Uterine smooth muscle cell (primary cell): ENCODE measurements around the gene PTPRCAP. TPM values are rescaled to one million over a fixed set of nuclear protein-coding genes. Genes with fewer than 3 reads are reported as not detected.

Experiments used
- total RNA-seq: library from RNA; depleted of rRNA; stranded (reverse); fragments of >200 nt; gene quantifications from 2 replicates; pipeline ENCODE4 v1.2.3, GENCODE V29; 2014

Gene PTPRCAP
- total RNA-seq, result 0.44 and 0.62 TPM in 2 replicates

GRCh38 chr11:67437082-67437808, at the start of gene PTPRCAP:
TSS of gene PTPRCAP (minus strand) at chr11:67437682. CDS start at chr11:67437619, 63 bp downstream.

GRCh38 chr11:67482827-67483798, 45.6 kb upstream of the PTPRCAP start, which contains the start of gene AIP:
TSS of gene AIP (plus strand) at chr11:67483026. CDS start at chr11:67483159, 133 bp downstream.

GRCh38 chr11:67468759-67469507, 31.5 kb upstream of the PTPRCAP start, which contains the start of gene TMEM134:
TSS of gene TMEM134 (minus strand) at chr11:67469251. CDS start at chr11:67469192, 59 bp downstream.

GRCh38 chr11:67455054-67455453, 17.6 kb upstream of the PTPRCAP start, which contains the start of gene CABP4:
TSS of gene CABP4 (plus strand) at chr11:67455354. CDS start at chr11:67455424, 70 bp downstream.

GRCh38 chr11:67452141-67452952, 14.9 kb upstream of the PTPRCAP start, which contains the start of gene GPR152:
TSS of gene GPR152 (minus strand) at chr11:67452729. CDS start at chr11:67452724, 5 bp downstream.

GRCh38 chr11:67428052-67429001, 9.2 kb downstream of the PTPRCAP start, which contains the start of gene RPS6KB2:
TSS of gene RPS6KB2 (plus strand) at chr11:67428494. CDS start at chr11:67428546, 52 bp downstream.

GRCh38 chr11:67415501-67416304, 21.8 kb downstream of the PTPRCAP start, which contains the start of gene CARNS1:
TSS of gene CARNS1 (plus strand) at chr11:67415678. CDS start at chr11:67416200, 522 bp downstream.

GRCh38 chr11:67401495-67402191, 35.8 kb downstream of the PTPRCAP start, which contains the start of gene PPP1CA:
TSS of gene PPP1CA (minus strand) at chr11:67401858. CDS start at chr11:67401782, 76 bp downstream.

GRCh38 chr11:67391304-67392182, 45.9 kb downstream of the PTPRCAP start, which contains the start of gene RAD9A:
TSS of gene RAD9A (plus strand) at chr11:67391986. CDS start at chr11:67392045, 59 bp downstream.

Other genes with a start within 250 kb of the PTPRCAP start
- gene GRK2, start 171.2 kb downstream of the PTPRCAP start, total RNA-seq, result 34.7 and 37.3 TPM in 2 replicates
- 30.0 and 34.2 TPM in 2 replicates for gene ANKRD13D, start 148.4 kb downstream of the PTPRCAP start, total RNA-seq
- 14.3 and 15.6 TPM in 2 replicates for gene SSH3, start 134.2 kb downstream of the PTPRCAP start, total RNA-seq
- gene POLD4, start 84.1 kb downstream of the PTPRCAP start, total RNA-seq, result 31.8 and 50.0 TPM in 2 replicates
- 2.8 and 3.9 TPM in 2 replicates for gene CLCF1, start 64.1 kb downstream of the PTPRCAP start, total RNA-seq
- 7.3 and 7.6 TPM in 2 replicates for gene RAD9A, start 45.7 kb downstream of the PTPRCAP start, total RNA-seq
- gene PPP1CA, start 35.8 kb downstream of the PTPRCAP start, total RNA-seq, result 159 and 215 TPM in 2 replicates
- not detected in 2 replicates for gene TBC1D10C, start 33.6 kb downstream of the PTPRCAP start, total RNA-seq
- gene CARNS1, start 22.0 kb downstream of the PTPRCAP start, total RNA-seq, result under 0.01 and 0.12 TPM in 2 replicates
- gene RPS6KB2, start 9.2 kb downstream of the PTPRCAP start, total RNA-seq, result 37.1 and 68.3 TPM in 2 replicates
- gene CORO1B, start 5.8 kb upstream of the PTPRCAP start, total RNA-seq, result 110 and 138 TPM in 2 replicates
- gene GPR152, start 15.0 kb upstream of the PTPRCAP start, total RNA-seq, result not detected in 2 replicates
- not detected in 2 replicates for gene CABP4, start 17.7 kb upstream of the PTPRCAP start, total RNA-seq
- gene TMEM134, start 31.6 kb upstream of the PTPRCAP start, total RNA-seq, result 28.4 and 30.1 TPM in 2 replicates
- gene AIP, start 45.3 kb upstream of the PTPRCAP start, total RNA-seq, result 63.2 and 102 TPM in 2 replicates
- 12.1 and 16.5 TPM in 2 replicates for gene PITPNM1, start 67.7 kb upstream of the PTPRCAP start, total RNA-seq
- gene CDK2AP2, start 70.5 kb upstream of the PTPRCAP start, total RNA-seq, result 14.7 and 30.4 TPM in 2 replicates
- not detected in 2 replicates for gene CABP2, start 85.8 kb upstream of the PTPRCAP start, total RNA-seq
- 596 and 840 TPM in 2 replicates for gene GSTP1, start 146.1 kb upstream of the PTPRCAP start, total RNA-seq
- 168 and 191 TPM in 2 replicates for gene NDUFV1, start 169.3 kb upstream of the PTPRCAP start, total RNA-seq
- 7.5 and 8.7 TPM in 2 replicates for gene NUDT8, start 192.3 kb upstream of the PTPRCAP start, total RNA-seq
- not detected in 2 replicates for gene TBX10, start 202.1 kb upstream of the PTPRCAP start, total RNA-seq
- gene ACY3, start 213.0 kb upstream of the PTPRCAP start, total RNA-seq, result not detected in 2 replicates
- not detected in 2 replicates for gene ALDH3B2, start 236.9 kb upstream of the PTPRCAP start, total RNA-seq